ENCODE data around the gene OR2G6. TPM values are rescaled to one million over a fixed set of nuclear protein-coding genes. Genes with fewer than 3 reads are reported as not detected.
"Not testable (repeated sequence)": the region's sequence is repeated elsewhere in the genome, so short reads cannot be mapped to it uniquely, and the experiment has no call there.

The OR2G6 gene
- total and polyA plus RNA-seq, 2 of the 13 experiments (the other 11 are each of a cell fraction or from before 2014, with no cell fraction given), result not detected

GRCh38 chr1:248569049-248569448, 61.2 kb downstream of the OR2G6 start:
- DNase-seq (ENCODE audit: low spot score); intact Hi-C loops (cut with micrococcal nuclease; ENCODE audit: unreplicated experiment); H4K20me1 ChIP-seq (ENCODE audit: insufficient read depth, low read length); H3K9me3 ChIP-seq (ENCODE audit: low read length); CTCF ChIA-PET (ENCODE audit: low intra/inter-chr PET ratio, low total read pairs); H3K4me1 ChIP-seq (ENCODE audit: insufficient read depth, low read length); FAIRE-seq; H3K79me2 ChIP-seq (ENCODE audit: insufficient read depth, low read length); BruUV-seq (replicated peaks); POLR2A ChIA-PET; H3K36me3 ChIP-seq (replicated peaks in 1 of 2; ENCODE audit: control insufficient read depth in 1 of 2, insufficient read depth in 2 of 2, low read length in 2 of 2); H3K27ac ChIP-seq (ENCODE audit: extremely low read length, insufficient read depth, low read length); in situ Hi-C loops (cut with HindIII; ENCODE audit: extremely low pct_ligation_motif_present, low pct_unique_long_range_greater_than_20kb); H3K4me3 ChIP-seq (replicated peaks in 1 of 3; ENCODE audit: insufficient read depth in 1 of 3, low read depth in 2 of 3, low read length in 3 of 3); H3K27me3 ChIP-seq (ENCODE audit: control insufficient read depth in 1 of 2, insufficient read depth in 2 of 2, low read length in 2 of 2); H3K9ac ChIP-seq (ENCODE audit: insufficient read depth, low read depth, low read length); H3K4me2 ChIP-seq (ENCODE audit: low read depth, low read length); ATAC-seq; H2AFZ ChIP-seq (ENCODE audit: low read length): not testable (repeated sequence)
- 3% methylated on average over 2 of the region's 2 CpGs for WGBS (ENCODE audit: low lambda C conversion rate)

GRCh38 chr1:248570811-248571210, 62.9 kb downstream of the OR2G6 start:
- H3K4me1 ChIP-seq (ENCODE audit: insufficient read depth, low read length); FAIRE-seq; H3K9me3 ChIP-seq (ENCODE audit: low read length); H3K4me3 ChIP-seq (replicated peaks in 1 of 3; ENCODE audit: insufficient read depth in 1 of 3, low read depth in 2 of 3, low read length in 3 of 3); H3K27ac ChIP-seq (ENCODE audit: extremely low read length, insufficient read depth, low read length); H3K4me2 ChIP-seq (ENCODE audit: low read depth, low read length); H3K27me3 ChIP-seq (ENCODE audit: control insufficient read depth in 1 of 2, insufficient read depth in 2 of 2, low read length in 2 of 2); intact Hi-C loops (cut with micrococcal nuclease; ENCODE audit: unreplicated experiment); H3K9ac ChIP-seq (ENCODE audit: insufficient read depth, low read depth, low read length); DNase-seq (ENCODE audit: low spot score); H4K20me1 ChIP-seq (ENCODE audit: insufficient read depth, low read length); ATAC-seq; BruUV-seq (replicated peaks); POLR2A ChIA-PET; H3K79me2 ChIP-seq (ENCODE audit: insufficient read depth, low read length); in situ Hi-C loops (cut with HindIII; ENCODE audit: extremely low pct_ligation_motif_present, low pct_unique_long_range_greater_than_20kb); H2AFZ ChIP-seq (ENCODE audit: low read length); CTCF ChIA-PET (ENCODE audit: low intra/inter-chr PET ratio, low total read pairs); H3K36me3 ChIP-seq (replicated peaks in 1 of 2; ENCODE audit: control insufficient read depth in 1 of 2, insufficient read depth in 2 of 2, low read length in 2 of 2): not testable (repeated sequence)
- WGBS (ENCODE audit: low lambda C conversion rate), result 36% methylated on average over 3 of the region's 3 CpGs

- BruUV-seq (replicated peaks); H3K27ac ChIP-seq (ENCODE audit: extremely low read length, insufficient read depth, low read length); DNase-seq (ENCODE audit: low spot score); in situ Hi-C loops (cut with HindIII; ENCODE audit: extremely low pct_ligation_motif_present, low pct_unique_long_range_greater_than_20kb); H3K79me2 ChIP-seq (ENCODE audit: insufficient read depth, low read length); H4K20me1 ChIP-seq (ENCODE audit: insufficient read depth, low read length); H3K4me1 ChIP-seq (ENCODE audit: insufficient read depth, low read length); H3K27me3 ChIP-seq (ENCODE audit: control insufficient read depth in 1 of 2, insufficient read depth in 2 of 2, low read length in 2 of 2); H3K36me3 ChIP-seq (replicated peaks in 1 of 2; ENCODE audit: control insufficient read depth in 1 of 2, insufficient read depth in 2 of 2, low read length in 2 of 2); H3K4me2 ChIP-seq (ENCODE audit: low read depth, low read length); FAIRE-seq; H3K4me3 ChIP-seq (replicated peaks in 1 of 3; ENCODE audit: insufficient read depth in 1 of 3, low read depth in 2 of 3, low read length in 3 of 3); ATAC-seq; intact Hi-C loops (cut with micrococcal nuclease; ENCODE audit: unreplicated experiment); H3K9me3 ChIP-seq (ENCODE audit: low read length); POLR2A ChIA-PET; H2AFZ ChIP-seq (ENCODE audit: low read length); H3K9ac ChIP-seq (ENCODE audit: insufficient read depth, low read depth, low read length); CTCF ChIA-PET (ENCODE audit: low intra/inter-chr PET ratio, low total read pairs): not testable (repeated sequence)
- WGBS (ENCODE audit: low lambda C conversion rate), result no CpG with 5 or more reads among the region's 1 CpG
Observed at GRCh38 chr1:248572049-248572448, 64.2 kb downstream of the OR2G6 start.

DNA sequence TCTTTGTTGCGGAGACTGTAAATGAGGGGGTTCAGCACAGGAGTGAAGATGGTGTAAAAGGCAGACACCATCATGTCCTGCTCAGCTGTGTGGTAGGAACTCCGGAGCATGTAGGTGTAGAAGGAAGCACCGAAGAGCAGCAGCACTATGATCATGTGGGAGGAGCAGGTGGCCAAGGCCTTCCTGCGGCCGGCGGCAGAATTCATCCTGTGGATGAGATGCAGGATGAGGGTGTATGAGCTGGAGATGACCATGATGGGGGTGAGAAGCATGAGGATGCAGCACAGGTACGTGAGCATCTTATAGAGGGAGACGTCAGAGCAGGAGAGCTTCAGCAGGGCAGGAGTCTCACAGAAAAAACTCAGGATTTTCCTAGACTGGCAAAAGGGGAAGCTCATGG, 66.0 kb downstream of the OR2G6 start:
- intact Hi-C loops (cut with micrococcal nuclease; ENCODE audit: unreplicated experiment); FAIRE-seq; BruUV-seq (replicated peaks); H3K36me3 ChIP-seq (replicated peaks in 1 of 2; ENCODE audit: control insufficient read depth in 1 of 2, insufficient read depth in 2 of 2, low read length in 2 of 2); CTCF ChIA-PET (ENCODE audit: low intra/inter-chr PET ratio, low total read pairs); H3K9ac ChIP-seq (ENCODE audit: insufficient read depth, low read depth, low read length); H3K27ac ChIP-seq (ENCODE audit: extremely low read length, insufficient read depth, low read length); H2AFZ ChIP-seq (ENCODE audit: low read length); H3K4me2 ChIP-seq (ENCODE audit: low read depth, low read length); H3K4me1 ChIP-seq (ENCODE audit: insufficient read depth, low read length); H3K9me3 ChIP-seq (ENCODE audit: low read length); H3K4me3 ChIP-seq (replicated peaks in 1 of 3; ENCODE audit: insufficient read depth in 1 of 3, low read depth in 2 of 3, low read length in 3 of 3); ATAC-seq; H3K79me2 ChIP-seq (ENCODE audit: insufficient read depth, low read length); DNase-seq (ENCODE audit: low spot score); H4K20me1 ChIP-seq (ENCODE audit: insufficient read depth, low read length); H3K27me3 ChIP-seq (ENCODE audit: control insufficient read depth in 1 of 2, insufficient read depth in 2 of 2, low read length in 2 of 2); POLR2A ChIA-PET; in situ Hi-C loops (cut with HindIII; ENCODE audit: extremely low pct_ligation_motif_present, low pct_unique_long_range_greater_than_20kb): not testable (repeated sequence)
- WGBS (ENCODE audit: low lambda C conversion rate), result 3% methylated on average over 5 of the region's 8 CpGs
